Prostate gland (tissue), 2 donors: ENCODE measurements around the gene PFN3. TPM values are rescaled to one million over a fixed set of nuclear protein-coding genes. Genes with fewer than 3 reads are reported as not detected.

Source experiments
- DNase-seq: peaks from one replicate; pipeline ENCODE4 v3.0.0-alpha.2; 2019; ENCODE audit warnings: low spot score
- H3K27ac ChIP-seq, 2 donors: fragments of 200-600 bp; sonication (generic); 2 replicates each; pipeline ENCODE4 v1.5.1; 2017 to 2019
- H3K27me3 ChIP-seq: fragments of 200-600 bp; sonication (generic); replicated peaks from 2 replicates; pipeline ENCODE4 v1.5.1; 2019; ENCODE audit not compliant: insufficient read depth
- H3K36me3 ChIP-seq, 2 donors: fragments of 200-600 bp; sonication (generic); 1 replicate in 1 of 2; 2 replicates in 1 of 2; pipeline versions ENCODE4 v1.5.1 to v1.8.1; 2017 to 2019
- H3K4me1 ChIP-seq: fragments of 200-600 bp; sonication (generic); replicated peaks from 2 replicates; pipeline ENCODE4 v1.5.1; 2019
- H3K4me3 ChIP-seq, 2 donors: fragments of 200-600 bp; sonication (generic); 2 replicates each; pipeline ENCODE4 v1.5.1; 2017 to 2019
- H3K9me3 ChIP-seq: fragments of 200-600 bp; sonication (generic); 2 replicates; pipeline ENCODE4 v1.5.1; 2017
- CTCF ChIP-seq, 4 experiments: fragments of 200-600 bp in 2 of 4; fragments of 450-650 bp in 2 of 4; sonication (generic) in 2 of 4; IDR thresholded peaks; 1 replicate in 3 of 4; 2 replicates in 1 of 4; pipeline ENCODE4 v1.5.1; 2016 to 2019; ENCODE audit warnings: antibody characterized with exemption in 4 of 4, mild to moderate bottlenecking in 2 of 4, moderate library complexity in 2 of 4
- POLR2A ChIP-seq: fragments of 450-650 bp; IDR thresholded peaks from one replicate; pipeline ENCODE4 v1.6.1; 2016; ENCODE audit warnings: antibody characterized with exemption, mild to moderate bottlenecking
- POLR2AphosphoS5 ChIP-seq: sonication (generic); formaldehyde crosslinking; IDR thresholded peaks from one replicate; pipeline ENCODE4 v1.6.1; 2017; ENCODE audit warnings: antibody characterized with exemption
- WGBS: methylation state at CpG from one replicate; pipeline ENCODE4 v1.1.5; 2018; 5-methylcytosine and 5-hydroxymethylcytosine counted together
- intact Hi-C: fragments of 100-400 bp; cut with DNase I; formaldehyde crosslinking; loops from one replicate; pipeline ENCODE4 v1.14.2; 2022
- total RNA-seq, 2 donors: library from RNA; depleted of rRNA; stranded (reverse); fragments of >200 nt; gene quantifications; one replicate each; pipeline ENCODE4 v1.1.0, GENCODE V29; 2016

PFN3 gene
- total RNA-seq, 2 donors from 2014 or later: not detected

- no peak for TF ChIP-seq POLR2A
- no peak for TF ChIP-seq POLR2AphosphoS5
- no peak for TF ChIP-seq CTCF (IDR thresholded peaks at IDR 0.05)
- no peaks in the 10 kb centered on the region for H3K9me3 ChIP-seq
- H3K4me1 ChIP-seq: no peaks in the 10 kb centered on the region
- no peaks in the 10 kb centered on the region for H3K36me3 ChIP-seq
- no peaks in the 10 kb centered on the region for H3K27me3 ChIP-seq
- no peak for DNase-seq
- intact Hi-C loops: no loop called here
- WGBS: 87% methylated on average over 14 of the region's 14 CpGs
- H3K4me3 ChIP-seq: no peak overlapping the region
- no peak overlapping the region for H3K27ac ChIP-seq
These were observed 13.1 kb downstream of the PFN3 start for GRCh38 chr5:177387405-177387804.

- Histone ChIP-seq H3K4me1 (no peaks in the 10 kb centered on the region), H3K27me3 (no peaks in the 10 kb centered on the region), H3K4me3 (no peak overlapping the region), H3K27ac (peak overlapping the region in 1 of 2 donors; percentile 5), H3K9me3 (no peaks in the 10 kb centered on the region), H3K36me3 (no peaks in the 10 kb centered on the region)
- WGBS: 55% methylated on average over 7 of the region's 8 CpGs
- intact Hi-C loops: no loop called here
- TF ChIP-seq CTCF (IDR thresholded peaks at IDR 0.05) (no peak), POLR2AphosphoS5 (peak; percentile 51)
- DNase-seq: peak; percentile 51
These were observed 13.9 kb downstream of the PFN3 start for GRCh38 chr5:177386542-177386941.

GRCh38 chr5:177385720-177386119, 14.7 kb downstream of the PFN3 start:
- Histone ChIP-seq H3K36me3 (no peaks in the 10 kb centered on the region), H3K4me3 (no peak overlapping the region), H3K4me1 (no peaks in the 10 kb centered on the region), H3K9me3 (no peaks in the 10 kb centered on the region), H3K27me3 (no peaks in the 10 kb centered on the region), H3K27ac (no peak overlapping the region)
- intact Hi-C loops: no loop called here
- 82% methylated on average over 11 of the region's 11 CpGs for WGBS
- TF ChIP-seq POLR2A (no peak), CTCF (IDR thresholded peaks at IDR 0.05) (no peak), POLR2AphosphoS5 (no peak)
- DNase-seq: no peak

- Histone ChIP-seq H3K9me3 (no peaks in the 10 kb centered on the region), H3K4me1 (no peaks in the 10 kb centered on the region), H3K4me3 (no peak within 1 kb of the TSS), H3K36me3 (no peaks in the 10 kb centered on the region), H3K27me3 (no peaks in the 10 kb centered on the region), H3K27ac (no peak within 1 kb of the TSS)
- intact Hi-C loops: no loop called here
- WGBS: 80% methylated on average over 4 of the region's 4 CpGs
- TF ChIP-seq POLR2A: no peak
- TF ChIP-seq CTCF (IDR thresholded peaks at IDR 0.05): no peak
- TF ChIP-seq POLR2AphosphoS5: no peak
- no peak for DNase-seq
These were observed 16.3 kb downstream of the PFN3 start, which contains the start of gene SLC34A1 for GRCh38 chr5:177384134-177384533. Gene SLC34A1 (plus strand): TSS chr5:177384434. CDS start chr5:177385742, 1,308 bp downstream.

- 93% methylated on average over 9 of the region's 9 CpGs for WGBS
- H3K9me3 ChIP-seq: no peaks in the 10 kb centered on the region
- no peak for DNase-seq
- no peak overlapping the region for H3K4me3 ChIP-seq
- H3K36me3 ChIP-seq: no peaks in the 10 kb centered on the region
- intact Hi-C loops: loop anchor here (2.0 kb wide), 1 partner anchor 64 kb away; no protein-coding TSS in a partner anchor
- no peaks in the 10 kb centered on the region for H3K4me1 ChIP-seq
- H3K27ac ChIP-seq: no peak overlapping the region
- TF ChIP-seq POLR2A (no peak), POLR2AphosphoS5 (no peak), CTCF (IDR thresholded peaks at IDR 0.05) (no peak)
- H3K27me3 ChIP-seq: no peaks in the 10 kb centered on the region
These were observed 17.3 kb downstream of the PFN3 start for GRCh38 chr5:177383181-177383580.
